ENCODE measurements around the gene LGALS14.
A peak's percentile ranks its signal among the peaks of the same experiment; 100 is the strongest.
"Not testable (repeated sequence)": the region's sequence is repeated elsewhere in the genome, so short reads cannot be mapped to it uniquely, and the experiment has no call there.

LGALS14 gene, protein sequence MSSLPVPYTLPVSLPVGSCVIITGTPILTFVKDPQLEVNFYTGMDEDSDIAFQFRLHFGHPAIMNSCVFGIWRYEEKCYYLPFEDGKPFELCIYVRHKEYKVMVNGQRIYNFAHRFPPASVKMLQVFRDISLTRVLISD

DNA sequence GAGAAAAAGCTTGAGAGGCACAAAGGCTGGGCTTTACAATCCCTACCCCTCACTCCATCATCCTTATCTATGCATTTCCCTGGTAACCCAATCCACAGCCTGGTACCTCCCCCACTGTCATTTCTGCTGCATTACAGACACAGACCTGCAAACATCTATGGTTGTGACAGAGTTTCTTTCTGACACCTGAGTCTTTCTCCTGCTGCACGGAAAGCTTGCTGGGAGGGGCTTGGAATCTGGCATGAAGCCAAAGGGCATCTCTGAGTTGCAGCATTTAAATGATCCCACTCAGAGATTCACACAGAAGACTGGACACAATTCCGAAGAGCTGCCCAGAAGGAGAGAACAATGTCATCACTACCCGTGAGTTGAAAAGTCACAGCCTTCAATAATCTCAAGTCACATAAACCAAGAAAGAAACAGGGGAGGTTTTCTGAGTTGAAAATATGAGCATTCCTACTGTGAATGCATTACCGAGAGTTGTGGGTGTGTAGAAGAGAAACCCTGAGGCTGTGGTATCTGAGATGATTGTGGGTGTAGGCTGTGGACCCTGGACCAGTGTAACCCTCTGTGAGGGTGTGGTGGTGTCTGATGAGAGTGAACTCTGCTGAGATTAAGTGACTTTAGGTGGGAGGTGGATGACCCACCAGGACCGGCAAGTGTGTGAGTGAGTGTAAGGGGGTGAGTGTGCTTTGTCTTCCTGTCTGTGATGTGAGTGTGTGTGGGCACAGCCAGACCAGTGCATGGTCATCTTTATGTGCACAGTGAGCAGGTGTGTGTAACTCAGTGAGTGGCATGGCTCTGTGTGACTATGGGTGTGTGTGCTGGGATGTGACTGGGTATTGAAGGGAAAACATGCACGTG, at the start of gene LGALS14:
Gene LGALS14, plus strand, starts transcription at position 301 of the 864 bp plus-strand sequence. Its CDS starts 48 bp downstream, at position 349.
- DNase-seq, result no peak

DNA sequence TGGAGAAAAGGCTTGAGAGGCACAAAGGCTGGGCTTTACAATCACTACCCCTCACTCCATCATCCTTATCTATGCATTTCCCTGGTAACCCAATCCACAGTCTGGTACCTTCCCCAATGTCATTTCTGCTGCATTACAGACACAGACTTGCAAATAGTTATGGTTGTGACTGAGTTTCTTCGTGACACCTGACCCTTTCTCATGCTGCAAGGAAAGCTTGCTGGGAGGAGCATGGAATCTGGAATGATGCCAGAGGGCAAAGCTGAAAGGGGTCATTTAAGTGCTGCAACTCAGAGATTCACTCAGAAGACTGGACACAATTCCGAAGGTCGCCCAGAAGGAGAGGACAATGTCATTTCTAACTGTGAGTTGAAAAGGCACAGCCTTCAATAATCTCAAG, 48.7 kb upstream of the LGALS14 start, which contains the start of gene LGALS16:
Gene LGALS16, plus strand, starts transcription at position 301 of the 400 bp plus-strand sequence. Its CDS starts 49 bp downstream, at position 350.
- no peak for DNase-seq

DNA sequence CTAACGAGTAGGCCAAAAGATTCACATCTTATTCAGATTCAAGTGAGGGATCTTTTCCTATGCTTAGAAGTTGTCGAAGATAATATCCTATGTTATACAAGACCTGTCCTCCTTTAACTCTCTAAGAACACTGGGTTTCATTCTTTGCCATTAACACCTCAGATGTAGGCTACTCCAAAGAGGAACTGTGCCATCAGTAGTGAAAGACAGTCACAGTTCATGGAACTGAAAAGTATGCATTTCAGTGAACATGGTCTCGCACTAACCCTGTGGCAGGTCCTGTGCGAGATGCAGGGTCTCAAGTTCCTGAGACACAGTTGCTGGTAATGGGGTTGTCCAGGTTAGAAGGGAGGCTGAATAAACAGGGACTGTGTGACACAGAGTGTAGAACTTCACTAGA, 44.5 kb upstream of the LGALS14 start:
- DNase-seq, result no peak

DNA sequence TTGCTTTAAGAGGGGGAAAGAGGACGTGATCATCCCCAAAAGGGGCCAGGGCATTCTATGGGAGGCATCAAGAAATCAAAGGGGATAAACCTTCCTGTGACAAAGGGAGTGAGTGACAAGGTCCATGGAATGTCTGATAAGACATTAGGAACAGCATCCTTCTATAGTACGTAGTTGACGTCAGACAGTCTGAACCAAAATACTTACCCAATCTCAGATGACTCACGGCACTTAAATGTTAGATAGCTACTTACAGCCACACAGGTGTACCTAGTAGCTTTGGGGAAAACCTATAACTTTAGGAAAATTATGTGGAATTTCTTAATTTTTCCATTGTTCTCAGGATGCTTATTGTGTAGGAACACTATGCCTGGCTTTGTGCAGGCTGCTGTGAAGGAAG, 43.6 kb upstream of the LGALS14 start:
- DNase-seq, result no peak

DNA sequence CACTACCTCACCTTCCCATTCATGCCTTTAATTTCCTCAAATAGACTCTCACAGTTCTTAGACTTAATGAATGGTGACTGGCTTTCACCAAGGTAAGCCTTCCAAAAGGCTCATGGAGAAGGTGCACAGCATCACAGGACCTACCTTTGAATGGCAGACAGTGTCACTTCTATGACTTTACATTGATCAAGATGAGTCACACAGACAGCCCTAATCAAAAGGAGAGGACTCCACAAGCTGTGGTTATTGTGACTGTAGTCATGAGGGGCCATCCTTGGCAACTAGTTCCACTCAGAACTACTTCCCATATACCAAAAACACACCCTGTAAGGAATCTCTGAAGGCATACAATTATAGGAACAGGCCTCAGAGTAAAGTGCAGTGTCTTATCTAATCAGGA, 42.7 kb upstream of the LGALS14 start:
- DNase-seq, result no peak

DNA sequence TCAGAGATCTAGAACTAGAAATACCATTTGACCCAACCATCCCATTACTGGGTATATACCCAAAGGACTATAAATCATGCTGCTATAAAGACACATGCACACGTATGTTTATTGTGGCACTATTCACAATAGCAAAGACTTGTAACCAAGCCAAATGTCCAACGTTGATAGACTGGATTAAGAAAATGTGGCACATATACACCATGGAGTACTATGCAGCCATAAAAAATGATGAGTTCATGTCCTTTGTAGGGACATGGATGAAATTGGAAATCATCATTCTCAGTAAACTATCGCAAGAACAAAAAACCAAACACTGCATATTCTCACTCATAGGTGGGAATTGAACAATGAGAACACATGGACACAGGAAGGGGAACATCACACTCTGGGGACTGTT, 34.4 kb upstream of the LGALS14 start:
- DNase-seq, result not testable (repeated sequence)

DNA sequence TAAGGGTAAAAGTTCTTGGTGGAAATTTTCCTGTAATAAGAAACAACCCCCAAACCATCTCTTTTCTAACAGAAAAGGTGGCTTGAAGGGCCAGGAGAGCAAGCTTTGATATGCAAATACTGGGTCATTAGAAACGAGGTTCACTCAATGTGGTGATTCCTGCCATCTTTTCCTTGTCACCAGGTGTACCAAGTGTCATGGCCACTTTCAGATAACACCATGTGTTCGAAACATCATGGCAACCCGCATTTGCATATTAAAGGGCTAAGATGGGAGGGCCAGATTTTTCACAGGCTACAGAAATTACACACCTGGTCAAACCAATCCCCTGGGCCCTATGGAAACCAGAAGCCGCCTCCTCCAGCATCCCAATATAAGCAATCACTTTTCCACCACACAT, 33.3 kb upstream of the LGALS14 start:
- DNase-seq, result no peak

DNA sequence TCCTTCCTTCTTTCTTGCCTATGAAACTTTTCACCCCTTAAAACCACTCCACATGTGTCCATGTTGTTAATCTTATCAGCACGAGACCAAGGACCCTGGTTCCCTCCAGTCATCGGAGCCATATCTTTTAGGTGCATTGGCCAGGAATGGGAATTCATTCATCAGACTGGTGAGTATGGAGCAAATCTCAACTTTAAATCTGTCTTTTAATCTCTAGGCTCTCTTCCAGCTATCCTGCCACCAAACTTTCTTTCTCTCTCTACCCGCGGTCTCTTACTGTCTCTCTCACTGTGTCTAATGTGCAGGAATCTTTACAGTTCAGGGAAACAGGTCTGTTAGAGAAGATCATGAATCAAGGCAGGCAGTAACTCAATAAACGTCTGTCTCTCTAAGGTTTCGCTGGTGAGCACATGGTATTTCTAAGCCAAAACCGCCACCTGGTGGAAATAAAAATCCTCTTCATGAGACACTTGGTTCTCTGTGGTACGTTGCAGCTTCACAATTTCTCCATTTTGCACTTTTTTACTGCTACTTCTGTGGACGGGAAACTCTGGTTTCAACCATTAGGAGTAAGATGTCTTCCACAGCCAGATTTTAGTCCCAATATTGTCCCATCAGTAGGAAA, 32.4 kb upstream of the LGALS14 start:
- peak; percentile 60 to 73 for DNase-seq

DNA sequence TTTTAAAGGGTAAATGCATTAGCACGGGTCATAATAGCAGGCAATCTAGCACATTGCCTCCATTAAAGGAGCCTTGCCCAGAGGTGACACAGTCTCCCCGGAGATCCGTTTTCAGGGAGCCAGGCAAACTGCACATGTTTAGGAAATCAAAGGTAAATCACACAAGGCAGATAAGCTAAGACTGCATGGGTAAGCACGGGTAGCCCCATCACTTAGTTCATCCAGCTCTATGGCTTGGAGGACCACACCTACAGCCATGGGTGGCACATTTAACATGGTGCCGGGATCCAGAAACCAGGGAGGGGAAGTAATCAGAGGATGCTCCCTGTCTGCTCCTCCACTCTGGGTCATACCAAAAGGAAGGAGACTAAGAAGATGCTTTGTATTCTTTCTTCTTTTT, 31.8 kb upstream of the LGALS14 start:
- DNase-seq, result no peak

DNA sequence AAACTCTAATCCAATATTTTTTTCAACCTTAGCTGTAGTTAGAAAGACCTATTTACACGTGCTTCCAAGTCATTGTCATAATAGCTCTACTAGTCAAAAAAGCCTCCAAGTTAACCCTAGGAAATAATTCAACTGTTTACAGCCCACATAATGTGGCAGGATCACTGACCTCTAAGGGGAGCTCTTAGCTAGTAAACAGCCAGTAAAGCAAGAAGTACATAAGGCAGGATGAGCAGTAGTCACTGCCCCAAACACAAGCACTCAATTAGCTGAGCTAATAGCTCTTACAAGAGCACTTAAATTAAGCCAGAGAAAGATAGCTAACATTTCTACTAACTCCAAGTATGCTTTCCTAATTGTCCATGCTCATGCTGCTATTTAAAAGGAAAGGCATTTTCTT, 30.4 kb upstream of the LGALS14 start:
- peak in 1 of 2 experiments; percentile 17 for DNase-seq

DNA sequence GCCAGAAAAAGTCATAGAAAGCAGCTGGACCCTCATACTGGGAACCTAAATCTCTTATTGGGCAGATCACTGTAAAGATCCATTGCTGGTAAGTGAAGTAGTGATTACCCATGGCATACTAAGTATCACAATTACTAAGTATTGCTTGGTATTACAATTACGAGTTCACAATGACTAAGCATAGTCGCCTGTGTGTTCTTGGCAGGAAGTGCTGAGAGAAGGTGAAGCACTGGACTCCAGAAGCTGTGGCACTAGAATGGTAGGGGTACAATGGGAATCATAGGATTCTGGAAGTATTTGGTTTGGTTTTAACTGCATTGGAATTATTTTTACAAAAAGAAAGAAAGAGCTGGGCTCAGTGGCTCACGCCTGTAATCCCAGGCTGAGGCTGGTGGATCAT, 28.3 kb upstream of the LGALS14 start:
- DNase-seq, result no peak

DNA sequence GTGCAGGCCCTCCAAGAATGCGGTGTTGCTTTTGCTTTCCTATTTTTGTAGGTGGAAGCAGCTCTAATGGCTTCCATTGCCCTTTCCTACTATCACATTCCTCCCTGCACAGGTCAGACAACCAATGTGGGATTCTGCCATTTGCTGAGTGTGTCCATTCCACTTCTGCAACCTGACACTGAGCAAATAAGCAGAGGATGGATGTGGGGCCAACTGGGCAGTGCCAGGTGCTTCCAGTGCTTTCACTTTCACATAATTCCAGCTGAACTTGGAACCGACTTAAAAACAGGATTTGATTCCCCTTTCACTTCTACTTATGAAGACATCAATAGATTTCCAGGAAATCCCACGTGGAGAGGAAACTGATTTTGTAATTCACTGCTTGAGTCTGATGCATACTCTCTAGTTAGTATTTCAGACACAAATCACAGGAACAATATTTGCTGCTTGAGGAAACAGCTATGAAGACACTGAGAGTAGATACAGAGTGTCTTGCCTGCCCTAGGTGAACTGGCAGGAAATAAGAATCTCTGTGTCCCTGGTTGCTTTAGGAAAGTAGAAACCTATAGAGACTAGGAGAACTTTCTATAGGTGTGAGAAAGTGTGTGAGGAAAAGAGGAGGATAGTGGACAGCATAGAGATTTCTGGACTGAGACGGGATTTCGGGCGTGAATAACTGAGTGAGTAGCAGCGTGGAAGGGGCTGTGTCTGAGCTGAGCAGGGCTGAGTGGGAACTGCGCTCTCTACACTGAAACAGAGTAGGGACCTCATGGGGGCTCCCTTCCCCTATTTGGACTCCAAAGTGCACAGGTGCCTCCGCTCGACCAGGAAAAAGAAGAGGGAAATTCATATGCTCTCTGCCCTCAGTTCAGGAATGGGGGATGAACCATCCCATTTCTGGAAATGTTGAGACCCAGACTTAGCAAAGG, 26.1 kb upstream of the LGALS14 start:
- DNase-seq, result no peak

DNA sequence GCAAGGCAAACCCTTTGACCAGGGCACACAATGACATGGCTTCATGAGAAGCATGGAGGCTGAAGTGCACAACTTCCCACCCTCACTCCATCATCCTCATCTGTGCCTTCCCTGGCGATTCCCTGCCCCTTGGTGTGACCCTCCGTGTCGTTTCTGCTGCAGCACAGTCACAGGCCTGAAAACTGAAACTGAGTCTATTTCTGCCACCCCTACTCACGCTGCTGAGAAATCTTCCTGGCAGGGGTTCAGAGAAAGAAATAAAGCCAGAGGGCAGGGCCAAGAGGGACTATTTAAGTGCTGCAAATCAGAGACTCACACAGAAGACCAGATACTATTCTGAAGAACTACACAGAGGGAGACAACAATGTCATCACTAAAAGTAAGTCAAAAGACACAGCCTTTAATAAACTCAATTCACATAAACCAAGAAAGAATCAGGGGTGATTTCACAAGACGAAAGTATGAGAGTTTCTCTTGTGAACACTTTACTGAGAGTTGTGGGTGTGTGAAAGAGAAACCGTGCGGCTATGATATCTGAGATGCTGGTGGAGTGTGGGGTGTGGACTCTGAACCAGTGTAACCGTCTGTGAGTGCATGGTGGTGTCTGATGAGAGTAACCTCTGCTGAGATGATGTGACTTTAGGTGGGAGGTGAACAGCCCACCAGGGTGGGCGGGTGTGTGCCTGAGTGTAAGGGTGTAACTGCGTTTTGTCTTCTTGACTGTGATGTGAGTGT, 25.1 kb upstream of the LGALS14 start:
- no peak for DNase-seq

DNA sequence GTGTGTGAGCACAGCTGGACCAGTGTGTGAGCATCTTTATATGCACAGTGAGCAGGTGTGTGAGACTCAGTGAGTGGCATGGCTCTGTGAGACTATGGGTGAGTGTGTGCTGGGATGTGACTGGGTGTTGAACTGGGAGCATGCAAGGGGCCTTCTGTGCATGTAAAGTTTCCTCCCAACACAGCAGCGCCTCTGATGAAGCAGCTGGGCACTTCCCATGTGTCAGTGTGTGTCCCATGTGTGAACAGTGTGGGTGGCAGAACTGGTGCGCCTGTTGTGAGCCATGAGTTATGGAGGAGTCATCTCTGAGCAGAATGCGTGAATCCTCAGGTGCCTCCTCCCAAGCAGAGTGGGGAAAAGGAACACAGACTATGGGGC, 24.5 kb upstream of the LGALS14 start:
- no peak for DNase-seq

DNA sequence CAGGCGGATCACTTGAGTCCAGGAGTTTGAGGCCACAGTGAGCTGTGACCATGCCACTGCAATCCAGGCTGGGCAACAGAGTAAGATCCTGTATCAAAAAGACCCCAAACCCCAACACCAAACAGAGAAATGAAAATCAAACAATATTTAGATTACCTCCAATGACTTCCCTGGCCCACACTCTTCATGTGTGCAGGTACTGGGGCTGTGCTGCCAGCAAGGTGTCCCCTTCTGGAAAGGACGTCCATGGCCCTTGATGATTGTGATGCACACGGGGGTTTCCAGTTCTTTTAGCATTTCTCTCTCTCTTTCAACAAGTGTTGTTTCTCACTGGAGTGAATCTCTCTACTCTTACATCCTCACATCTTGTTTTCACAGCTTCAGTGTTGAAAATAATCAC, 23.7 kb upstream of the LGALS14 start:
- DNase-seq, result no peak

DNA sequence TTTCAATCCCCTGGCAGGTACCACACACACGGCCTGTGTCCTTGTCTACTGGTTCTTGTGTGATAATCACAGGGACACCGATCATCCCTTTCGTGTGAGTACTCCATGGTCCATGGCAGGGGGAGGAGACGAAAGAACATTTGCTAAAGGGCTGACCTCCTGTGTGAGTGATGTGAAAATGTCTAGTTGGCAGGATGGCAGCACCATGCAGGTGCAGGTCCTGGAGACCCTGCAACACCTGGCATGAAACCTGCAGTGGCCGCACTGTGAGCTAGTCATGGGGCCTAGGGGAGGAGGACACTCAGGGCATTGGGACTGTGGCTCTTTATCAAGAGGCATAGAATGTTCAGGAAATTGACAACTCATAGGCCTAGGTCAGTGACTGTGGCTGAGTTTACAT, 22.9 kb upstream of the LGALS14 start:
- no peak for DNase-seq

DNA sequence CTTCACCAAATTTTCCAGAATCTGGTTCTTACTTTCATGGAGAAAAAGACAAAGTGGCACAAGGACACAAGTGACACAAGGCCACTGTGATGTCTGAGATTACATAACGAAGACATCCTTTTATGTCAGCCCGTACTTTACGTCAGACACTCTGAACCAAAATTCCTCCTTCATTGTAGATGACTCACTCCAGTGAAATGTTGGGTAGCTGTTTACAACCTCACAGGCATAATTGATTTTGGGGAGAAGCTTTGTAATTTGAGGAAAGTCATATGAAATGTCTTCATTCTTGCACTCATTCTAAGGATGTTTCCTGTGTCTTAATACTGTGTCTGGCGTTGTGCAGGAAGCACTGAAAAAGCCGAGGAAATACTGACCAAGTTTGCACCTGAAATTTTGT, 20.0 kb upstream of the LGALS14 start:
- DNase-seq, result no peak

DNA sequence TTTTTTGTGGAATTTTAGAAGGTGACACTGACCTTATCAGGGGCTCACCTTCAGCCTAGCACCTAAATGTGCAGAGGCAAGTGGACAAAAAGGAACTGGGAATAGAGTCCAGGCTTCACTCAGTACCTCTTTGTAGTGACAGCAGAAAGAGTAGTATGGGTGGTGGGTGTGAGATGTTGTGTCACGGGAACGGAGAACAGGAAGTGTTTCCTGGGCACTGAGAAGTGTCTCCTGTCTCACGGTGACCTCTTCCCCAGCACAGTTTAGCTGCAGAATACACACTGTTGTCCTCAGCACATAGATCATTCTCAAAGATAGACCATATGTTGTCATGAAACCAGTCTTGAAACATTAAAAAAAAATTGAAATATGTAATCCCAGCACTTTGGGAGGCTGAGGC, 17.5 kb upstream of the LGALS14 start:
- no peak for DNase-seq

DNA sequence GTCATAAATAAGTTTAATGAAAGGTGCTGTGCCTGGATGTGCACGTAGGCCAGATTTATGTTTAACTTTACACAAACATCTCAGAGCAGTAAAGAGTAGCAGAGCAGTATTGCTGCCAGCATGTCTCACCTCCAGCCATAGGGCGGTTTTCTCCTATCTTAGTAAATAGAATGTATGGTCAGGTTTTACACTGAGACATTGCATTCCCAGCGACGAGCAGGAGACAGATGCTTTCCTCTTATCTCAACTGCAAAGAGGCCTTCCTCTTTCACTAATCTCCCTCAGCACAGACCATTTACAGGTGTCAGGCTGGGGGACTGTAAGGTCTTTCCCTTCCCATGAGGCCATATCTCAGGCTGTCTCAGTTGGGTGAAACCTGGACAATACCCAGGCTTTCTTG, 15.6 kb upstream of the LGALS14 start:
- DNase-seq, result not testable (repeated sequence)

DNA sequence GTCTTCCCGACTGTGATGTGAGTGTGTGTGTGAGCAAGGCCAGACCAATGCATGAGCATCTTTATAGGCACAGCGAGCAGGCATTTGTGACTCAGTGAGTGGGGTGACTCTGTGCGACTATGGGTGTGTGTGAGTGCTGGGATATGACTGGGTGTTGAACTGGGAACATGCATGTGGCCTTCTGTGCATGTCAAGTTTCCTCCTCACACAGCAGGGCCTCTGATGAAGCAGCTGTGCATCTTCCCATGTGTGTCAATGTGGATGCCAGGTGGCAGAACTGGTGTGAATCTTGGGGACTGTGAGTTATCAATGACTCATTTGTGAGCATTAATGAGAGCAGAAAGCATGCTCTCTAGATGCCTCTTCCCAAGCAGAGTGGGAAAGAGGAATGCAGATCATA, 12.1 kb upstream of the LGALS14 start:
- DNase-seq, result no peak

DNA sequence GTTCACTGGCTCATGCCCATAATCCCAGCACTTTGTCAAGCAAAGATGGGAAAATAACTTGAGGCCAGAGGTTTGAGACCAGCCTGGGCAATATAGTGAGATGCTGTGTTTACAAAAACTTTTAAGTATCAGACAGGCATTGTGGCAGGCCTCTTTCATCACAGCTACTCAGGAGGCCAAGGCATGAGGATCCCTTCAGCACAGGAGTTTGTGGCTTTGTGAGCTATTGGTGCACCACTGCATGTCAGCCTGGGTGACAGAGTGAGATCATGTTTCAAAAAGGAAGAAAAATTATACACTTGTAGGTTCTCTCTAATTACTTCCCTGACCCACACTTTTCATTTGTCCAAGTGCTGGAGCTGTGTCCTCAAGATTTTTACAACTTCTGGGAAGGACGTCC, 11.5 kb upstream of the LGALS14 start:
- DNase-seq, result no peak

DNA sequence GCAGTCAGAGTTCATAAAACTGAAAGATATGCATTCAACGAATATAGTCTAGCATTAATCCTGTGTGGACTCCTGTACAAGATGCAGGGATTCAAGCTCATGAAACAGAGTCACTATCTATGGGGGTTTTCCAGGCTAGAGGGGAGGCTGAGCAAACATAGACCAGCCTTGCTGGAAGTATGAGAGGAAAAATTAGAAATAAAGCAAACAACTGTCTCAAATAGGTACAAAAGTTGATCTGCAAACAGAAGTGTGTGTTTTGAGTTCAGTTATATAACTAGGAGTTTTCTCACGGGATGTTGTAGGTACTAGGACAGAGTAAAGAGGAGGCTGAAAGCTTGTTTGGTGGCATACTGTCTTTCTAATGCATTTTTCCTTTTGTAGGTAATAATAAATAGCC, 8.5 kb upstream of the LGALS14 start:
- no peak for DNase-seq
